C1 segment of cervical spinal cord (tissue), 14 donors: ENCODE data around the gene IL34.

Source experiments
- DNase-seq, 14 donors: peaks; one replicate each; lab custom pipeline; 2025; lab: John Stamatoyannopoulos, UW

The IL34 gene

GRCh38 chr16:70701036-70701435, 54.7 kb downstream of the IL34 start:
- DNase-seq: peak in 1 of 14 donors; percentile 38

- DNase-seq: no peak
These were observed 55.2 kb downstream of the IL34 start for GRCh38 chr16:70701596-70701995.

- no peak for DNase-seq
These were observed 55.6 kb downstream of the IL34 start for GRCh38 chr16:70701998-70702397.

- no peak for DNase-seq
These were observed 56.3 kb downstream of the IL34 start for GRCh38 chr16:70702624-70703023.

GRCh38 chr16:70703041-70703834, 56.9 kb downstream of the IL34 start:
- peak in 3 of 14 donors; percentile 22 to 86 (median 47) for DNase-seq

GRCh38 chr16:70703835-70704381, 57.5 kb downstream of the IL34 start:
- no peak for DNase-seq

GRCh38 chr16:70704586-70704985, 58.2 kb downstream of the IL34 start:
- peak in 1 of 14 donors; percentile 48 for DNase-seq

- DNase-seq: no peak
These were observed 58.7 kb downstream of the IL34 start for GRCh38 chr16:70705056-70705455.

- DNase-seq: no peak
These were observed 60.6 kb downstream of the IL34 start for GRCh38 chr16:70706948-70707465.

GRCh38 chr16:70708366-70709246, 62.2 kb downstream of the IL34 start:
- DNase-seq: peak in 1 of 14 donors; percentile 58

GRCh38 chr16:70709457-70709856, 63.1 kb downstream of the IL34 start:
- DNase-seq: no peak

GRCh38 chr16:70709942-70710341, 63.6 kb downstream of the IL34 start:
- DNase-seq: no peak
